Neutrophil (primary cell): ENCODE results near the gene FRMD6.

ENCODE experiments used
- H3K27ac ChIP-seq: fragments of 200-600 bp; sonication (generic); 2 replicates; pipeline ENCODE4 v1.5.1; 2016; ENCODE audit warnings: mild to moderate bottlenecking, moderate library complexity
- H3K27me3 ChIP-seq: fragments of 200-600 bp; sonication (generic); 2 replicates; pipeline ENCODE4 v1.6.0; 2016; ENCODE audit warnings: mild to moderate bottlenecking
- H3K36me3 ChIP-seq: fragments of 200-600 bp; sonication (generic); 2 replicates; pipeline ENCODE4 v1.5.1; 2017
- H3K4me1 ChIP-seq, 2 experiments: fragments of 200-600 bp in 1 of 2; sonication (generic) in 1 of 2; 1 replicate in 1 of 2; 2 replicates in 1 of 2; pipeline versions ENCODE4 v1.5.1 to v1.6.1; 2013 to 2016; ENCODE audit warnings: low read depth in 1 of 2, low read length in 1 of 2, mild to moderate bottlenecking in 1 of 2, moderate library complexity in 1 of 2; ENCODE audit not compliant: control insufficient read depth in 1 of 2, insufficient read depth in 1 of 2
- H3K4me3 ChIP-seq, 2 experiments: fragments of 200-600 bp in 1 of 2; sonication (generic) in 1 of 2; 1 replicate in 1 of 2; 2 replicates in 1 of 2; pipeline ENCODE4 v1.5.1; 2013 to 2016; ENCODE audit warnings: low read depth in 1 of 2, low read length in 1 of 2, mild to moderate bottlenecking in 1 of 2, moderate library complexity in 1 of 2
- H3K9me3 ChIP-seq: fragments of 200-600 bp; sonication (generic); 2 replicates; pipeline ENCODE4 v1.5.1; 2016
- TF ChIP-seq, protein P1 (sequence below): fragments of 200-600 bp; sonication (generic); IDR thresholded peaks from 2 replicates; pipeline ENCODE4 v1.5.1; 2016; ENCODE audit warnings: antibody characterized with exemption

Gene FRMD6

DNA sequence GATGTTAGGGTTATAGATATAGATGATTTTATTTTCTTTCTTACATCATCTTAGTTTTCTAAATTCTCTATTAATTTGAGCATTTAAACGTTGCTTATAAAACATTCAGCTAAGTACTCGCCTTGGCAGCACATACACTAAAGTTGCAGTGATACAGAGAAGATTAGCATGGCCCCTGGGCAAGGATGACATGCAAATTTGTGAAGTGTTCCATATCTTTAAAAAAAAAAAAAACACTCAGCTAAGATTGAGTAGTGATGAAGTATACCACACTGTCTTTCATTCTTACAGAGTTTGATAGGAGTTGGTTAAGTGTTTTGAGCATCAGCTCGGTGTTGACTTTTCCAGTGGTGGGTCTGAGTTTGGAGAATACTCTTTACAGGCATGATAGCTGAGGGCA is 72.3 kb downstream of the FRMD6 start:
- Histone ChIP-seq H3K27me3 (no peaks in the 10 kb centered on the region), H3K9me3 (no peaks in the 10 kb centered on the region), H3K4me1 (peaks cover 0 to 10% of the 10 kb centered on the region in 2 experiments), H3K27ac (no peak overlapping the region), H3K36me3 (no peaks in the 10 kb centered on the region), H3K4me3 (no peak overlapping the region)
- TF ChIP-seq, protein P1, sequence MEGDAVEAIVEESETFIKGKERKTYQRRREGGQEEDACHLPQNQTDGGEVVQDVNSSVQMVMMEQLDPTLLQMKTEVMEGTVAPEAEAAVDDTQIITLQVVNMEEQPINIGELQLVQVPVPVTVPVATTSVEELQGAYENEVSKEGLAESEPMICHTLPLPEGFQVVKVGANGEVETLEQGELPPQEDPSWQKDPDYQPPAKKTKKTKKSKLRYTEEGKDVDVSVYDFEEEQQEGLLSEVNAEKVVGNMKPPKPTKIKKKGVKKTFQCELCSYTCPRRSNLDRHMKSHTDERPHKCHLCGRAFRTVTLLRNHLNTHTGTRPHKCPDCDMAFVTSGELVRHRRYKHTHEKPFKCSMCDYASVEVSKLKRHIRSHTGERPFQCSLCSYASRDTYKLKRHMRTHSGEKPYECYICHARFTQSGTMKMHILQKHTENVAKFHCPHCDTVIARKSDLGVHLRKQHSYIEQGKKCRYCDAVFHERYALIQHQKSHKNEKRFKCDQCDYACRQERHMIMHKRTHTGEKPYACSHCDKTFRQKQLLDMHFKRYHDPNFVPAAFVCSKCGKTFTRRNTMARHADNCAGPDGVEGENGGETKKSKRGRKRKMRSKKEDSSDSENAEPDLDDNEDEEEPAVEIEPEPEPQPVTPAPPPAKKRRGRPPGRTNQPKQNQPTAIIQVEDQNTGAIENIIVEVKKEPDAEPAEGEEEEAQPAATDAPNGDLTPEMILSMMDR: no peak

GRCh38 chr14:51724650-51725049 is 72.9 kb downstream of the FRMD6 start:
- no peaks in the 10 kb centered on the region for H3K36me3 ChIP-seq

DNA sequence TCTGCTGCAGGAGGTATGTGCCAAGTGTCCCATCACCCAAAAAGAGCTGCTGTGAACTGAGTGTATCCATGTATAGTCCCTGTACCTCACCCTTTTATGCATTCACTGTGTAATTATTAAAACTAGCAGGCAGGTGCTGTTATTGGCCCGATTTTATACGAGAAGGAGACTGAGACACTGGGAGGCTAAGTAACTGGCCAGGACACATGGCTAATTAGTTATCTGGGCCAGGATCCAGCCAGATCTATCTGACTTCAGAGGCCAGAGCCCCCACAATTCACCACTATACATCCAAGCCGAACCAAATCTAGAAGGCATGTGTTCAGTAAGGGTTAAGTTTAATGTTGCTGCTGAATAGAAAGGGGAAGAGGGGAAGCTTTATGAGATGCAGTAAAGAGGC is 73.4 kb downstream of the FRMD6 start:
- Histone ChIP-seq H3K27me3 (no peaks in the 10 kb centered on the region), H3K27ac (no peak overlapping the region), H3K9me3 (no peaks in the 10 kb centered on the region), H3K4me3 (no peak overlapping the region), H3K36me3 (no peaks in the 10 kb centered on the region), H3K4me1 (peaks cover 0 to 10% of the 10 kb centered on the region in 2 experiments)
- TF ChIP-seq, protein P1: no peak

More at GRCh38 chr14:51724650-51725049, 72.9 kb downstream of the FRMD6 start:
- Histone ChIP-seq H3K27me3 (no peaks in the 10 kb centered on the region), H3K9me3 (no peaks in the 10 kb centered on the region), H3K27ac (no peak overlapping the region), H3K4me3 (no peak overlapping the region), H3K4me1 (peaks cover 0 to 10% of the 10 kb centered on the region in 2 experiments)
- TF ChIP-seq, protein P1: no peak

DNA sequence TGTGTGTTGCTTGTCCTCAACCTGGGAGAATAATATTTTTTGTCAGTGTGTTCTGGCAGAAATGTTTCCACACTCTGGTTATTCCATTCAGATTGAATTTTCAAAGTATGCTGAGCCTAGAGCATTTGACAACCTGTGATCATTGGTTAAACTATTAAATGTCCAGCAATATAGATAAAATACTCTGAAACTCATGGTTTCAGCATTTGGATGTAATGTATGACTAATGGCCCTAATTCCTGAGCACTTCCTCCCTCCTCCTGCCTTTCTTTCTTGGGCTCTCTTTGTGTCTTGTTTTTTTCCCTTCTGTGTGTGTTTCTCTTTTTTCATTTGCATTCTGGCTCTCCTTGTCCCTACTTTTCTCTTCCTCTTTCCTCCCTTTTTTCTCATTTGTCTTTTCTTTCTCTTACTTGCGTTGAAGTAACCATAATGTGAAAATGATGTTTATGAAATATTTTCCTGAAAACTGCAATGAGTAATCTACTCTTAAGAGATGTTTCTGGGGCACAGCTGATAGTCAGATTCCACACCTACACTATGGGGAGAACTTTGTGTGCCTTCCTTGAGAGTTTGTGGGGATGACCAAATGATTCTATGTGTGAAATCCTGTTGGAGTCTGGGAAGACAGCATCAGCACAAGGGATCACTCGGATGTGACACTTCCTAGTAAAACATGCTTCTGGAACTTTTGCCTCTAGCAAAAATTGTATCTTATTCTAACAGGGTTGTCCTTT is 74.6 kb downstream of the FRMD6 start:
- Histone ChIP-seq H3K36me3 (no peaks in the 10 kb centered on the region), H3K4me1 (peaks cover 0 to 10% of the 10 kb centered on the region in 2 experiments), H3K9me3 (no peaks in the 10 kb centered on the region), H3K27ac (no peak overlapping the region), H3K27me3 (no peaks in the 10 kb centered on the region), H3K4me3 (no peak overlapping the region)
- TF ChIP-seq, protein P1: no peak

- TF ChIP-seq, protein P1: no peak
- Histone ChIP-seq H3K27ac (no peak overlapping the region), H3K27me3 (no peaks in the 10 kb centered on the region), H3K9me3 (no peaks in the 10 kb centered on the region), H3K36me3 (no peaks in the 10 kb centered on the region), H3K4me3 (no peak overlapping the region), H3K4me1 (peaks cover 0 to 10% of the 10 kb centered on the region in 2 experiments)
Observed at GRCh38 chr14:51727526-51727925, 75.8 kb downstream of the FRMD6 start.
